HG03378 (cell line): ENCODE results near the gene KLHL13.
"Not testable (repeated sequence)": the region's sequence is repeated elsewhere in the genome, so short reads cannot be mapped to it uniquely, and the experiment has no call there.

Experiments used
- ATAC-seq: cut with Tn5 transposase; IDR thresholded peaks from one replicate; pipeline ENCODE4 v1.9.1; 2021; ENCODE audit warnings: mild to moderate bottlenecking, moderate library complexity; ENCODE audit not compliant: unreplicated experiment

Gene KLHL13

GRCh38 chrX:118074196-118074595, 42.4 kb downstream of the KLHL13 start:
- ATAC-seq, result no peak

- no peak for ATAC-seq
Observed at GRCh38 chrX:118066867-118067515, 49.6 kb downstream of the KLHL13 start.

- ATAC-seq, result peak; percentile 77
Observed at GRCh38 chrX:118062817-118063615, 53.6 kb downstream of the KLHL13 start.

GRCh38 chrX:118062048-118062789, 54.4 kb downstream of the KLHL13 start:
- ATAC-seq, result peak; percentile 58

- no peak for ATAC-seq
Observed at GRCh38 chrX:118058924-118059323, 57.7 kb downstream of the KLHL13 start.

GRCh38 chrX:118056870-118057269, 59.7 kb downstream of the KLHL13 start:
- ATAC-seq, result no peak

- no peak for ATAC-seq
Observed at GRCh38 chrX:118049713-118050112, 66.9 kb downstream of the KLHL13 start.

- ATAC-seq, result peak; percentile 59
Observed at GRCh38 chrX:118047446-118048186, 69.0 kb downstream of the KLHL13 start.

GRCh38 chrX:118039591-118039990, 77.0 kb downstream of the KLHL13 start:
- ATAC-seq, result no peak

- no peak for ATAC-seq
Observed at GRCh38 chrX:118038614-118039365, 77.8 kb downstream of the KLHL13 start.

- no peak for ATAC-seq
Observed at GRCh38 chrX:118026631-118027030, 90.0 kb downstream of the KLHL13 start.

- no peak for ATAC-seq
Observed at GRCh38 chrX:118025226-118025625, 91.4 kb downstream of the KLHL13 start.

- ATAC-seq, result no peak
Observed at GRCh38 chrX:118024482-118024881, 92.1 kb downstream of the KLHL13 start.

GRCh38 chrX:118022753-118023152, 93.9 kb downstream of the KLHL13 start:
- no peak for ATAC-seq

- ATAC-seq, result no peak
Observed at GRCh38 chrX:118016422-118016821, 100.2 kb downstream of the KLHL13 start.

- ATAC-seq, result not testable (repeated sequence)
Observed at GRCh38 chrX:118002417-118002816, 114.2 kb downstream of the KLHL13 start.

GRCh38 chrX:118000518-118000917, 116.1 kb downstream of the KLHL13 start:
- ATAC-seq, result no peak

GRCh38 chrX:117998171-117998570, 118.4 kb downstream of the KLHL13 start:
- ATAC-seq, result no peak

- ATAC-seq, result no peak
Observed at GRCh38 chrX:117996918-117997480, 119.6 kb downstream of the KLHL13 start.

GRCh38 chrX:117996408-117996807, 120.2 kb downstream of the KLHL13 start:
- no peak for ATAC-seq
